D341Med (cell line): Measurements from ENCODE around the gene NINJ2.
"Not testable (repeated sequence)": the region's sequence is repeated elsewhere in the genome, so short reads cannot be mapped to it uniquely, and the experiment has no call there.

ENCODE experiments used
- DNase-seq: peaks from one replicate; pipeline ENCODE4 v3.0.0; 2012; ENCODE audit warnings: low spot score

The NINJ2 gene

DNA sequence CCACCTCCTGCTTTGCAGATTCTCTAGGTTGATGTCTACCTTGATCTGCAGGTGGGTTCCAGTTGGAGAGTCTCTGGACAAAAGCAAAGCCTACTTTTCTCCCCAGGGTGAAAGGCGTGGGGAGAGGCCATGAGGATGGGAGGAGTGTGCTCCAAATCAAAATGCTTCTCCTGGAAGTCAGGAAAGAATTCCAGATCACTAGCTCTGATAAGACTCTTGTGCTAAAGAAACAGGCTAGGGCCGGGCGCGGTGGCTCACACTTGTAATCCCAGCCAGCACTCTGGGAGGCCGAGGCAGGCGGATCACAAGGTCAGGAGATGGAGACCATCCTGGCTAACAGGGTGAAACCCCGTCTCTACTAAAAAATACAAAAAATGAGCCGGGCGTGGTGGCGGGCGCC is 21.9 kb downstream of the NINJ2 start:
- not testable (repeated sequence) for DNase-seq

GRCh38 chr12:640773-641172 is 22.5 kb downstream of the NINJ2 start:
- no peak for DNase-seq

DNA sequence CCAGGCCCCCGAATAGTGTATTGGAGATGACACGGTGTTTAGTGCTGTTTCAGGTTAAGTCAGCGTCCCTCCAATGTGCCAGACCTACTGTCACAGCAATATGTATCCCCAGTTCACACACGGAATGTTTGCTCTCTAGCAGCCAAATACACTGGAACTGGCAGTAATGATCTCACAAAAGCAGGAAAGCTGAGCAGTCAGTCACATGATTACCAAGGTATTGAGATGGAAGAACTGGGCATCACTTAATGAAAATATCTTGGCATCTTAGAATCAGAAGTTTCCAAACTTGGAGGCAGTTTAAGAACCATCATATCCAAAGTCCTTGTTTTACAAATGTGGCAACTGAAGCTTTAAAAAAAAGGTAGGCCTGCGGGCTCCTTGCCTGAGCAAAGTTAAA is 23.3 kb downstream of the NINJ2 start:
- DNase-seq: no peak

- no peak for DNase-seq
These were observed 23.7 kb downstream of the NINJ2 start for GRCh38 chr12:639566-639965.

- DNase-seq: no peak
These were observed 24.2 kb downstream of the NINJ2 start for GRCh38 chr12:638953-639557.

DNA sequence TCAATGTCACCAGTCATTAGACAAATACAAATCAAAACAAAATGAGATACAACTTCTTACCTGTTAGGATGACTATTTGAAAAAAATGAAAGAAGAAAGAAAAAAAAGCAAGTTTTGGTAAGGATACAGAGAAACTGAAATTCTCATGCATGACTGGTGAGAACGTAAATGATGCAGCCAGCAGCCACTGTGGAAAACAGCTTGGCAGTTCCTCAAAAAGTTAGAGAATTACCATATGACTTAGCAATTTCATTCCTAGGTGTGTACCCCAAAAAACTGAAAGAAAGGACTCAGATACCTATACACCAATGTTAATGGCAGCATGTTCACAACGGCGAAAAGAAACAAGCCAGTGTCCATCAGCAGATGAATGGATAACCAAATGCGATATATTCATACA is 26.6 kb downstream of the NINJ2 start:
- DNase-seq: no peak

GRCh38 chr12:633731-634130 is 29.5 kb downstream of the NINJ2 start:
- no peak for DNase-seq

DNA sequence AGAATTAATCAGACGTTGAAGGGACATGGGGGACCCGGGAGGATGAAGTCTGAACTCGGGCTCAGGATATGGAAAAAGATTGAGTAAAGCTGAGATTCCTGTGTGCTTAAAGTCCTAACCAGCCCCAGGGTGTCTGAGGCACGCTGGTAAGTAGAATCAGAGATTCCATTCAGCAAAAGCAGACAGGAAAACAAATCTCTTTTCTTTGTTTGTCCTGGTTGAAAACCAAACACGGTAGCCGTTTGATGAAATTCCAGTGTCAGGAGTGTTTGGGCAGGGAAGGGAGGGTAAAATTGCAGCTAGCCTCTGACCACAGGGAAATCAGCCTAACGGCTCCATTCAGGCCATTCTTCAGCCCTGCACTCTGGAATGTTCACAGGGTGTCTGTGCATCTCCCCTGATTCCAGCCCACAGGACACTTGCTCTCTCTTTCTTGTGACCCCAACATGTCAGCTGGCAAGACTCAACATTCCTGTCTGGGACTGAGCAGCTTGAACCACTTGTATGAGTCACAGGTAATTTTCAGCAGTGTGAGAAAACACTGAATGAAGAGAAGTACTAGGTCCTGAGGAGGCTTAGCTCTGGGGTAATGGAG is 31.0 kb downstream of the NINJ2 start:
- no peak for DNase-seq

GRCh38 chr12:630656-631632 is 32.3 kb downstream of the NINJ2 start:
- no peak for DNase-seq

DNA sequence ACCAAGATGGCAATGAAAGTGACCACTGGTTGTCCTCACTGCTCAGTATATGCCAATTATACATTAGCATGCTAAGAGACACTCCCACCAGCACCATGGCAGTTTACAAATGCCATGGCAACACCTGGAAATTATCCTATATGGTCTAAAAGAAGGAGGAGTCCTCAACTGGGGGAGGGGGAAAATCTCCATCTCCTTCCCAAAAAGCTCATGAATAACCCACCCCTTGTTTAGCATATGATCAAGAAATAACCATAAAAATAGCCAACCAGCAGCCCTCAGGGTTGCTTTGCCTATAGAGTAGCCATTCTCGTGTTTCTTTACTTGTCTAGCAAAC is 34.5 kb downstream of the NINJ2 start:
- not testable (repeated sequence) for DNase-seq

DNA sequence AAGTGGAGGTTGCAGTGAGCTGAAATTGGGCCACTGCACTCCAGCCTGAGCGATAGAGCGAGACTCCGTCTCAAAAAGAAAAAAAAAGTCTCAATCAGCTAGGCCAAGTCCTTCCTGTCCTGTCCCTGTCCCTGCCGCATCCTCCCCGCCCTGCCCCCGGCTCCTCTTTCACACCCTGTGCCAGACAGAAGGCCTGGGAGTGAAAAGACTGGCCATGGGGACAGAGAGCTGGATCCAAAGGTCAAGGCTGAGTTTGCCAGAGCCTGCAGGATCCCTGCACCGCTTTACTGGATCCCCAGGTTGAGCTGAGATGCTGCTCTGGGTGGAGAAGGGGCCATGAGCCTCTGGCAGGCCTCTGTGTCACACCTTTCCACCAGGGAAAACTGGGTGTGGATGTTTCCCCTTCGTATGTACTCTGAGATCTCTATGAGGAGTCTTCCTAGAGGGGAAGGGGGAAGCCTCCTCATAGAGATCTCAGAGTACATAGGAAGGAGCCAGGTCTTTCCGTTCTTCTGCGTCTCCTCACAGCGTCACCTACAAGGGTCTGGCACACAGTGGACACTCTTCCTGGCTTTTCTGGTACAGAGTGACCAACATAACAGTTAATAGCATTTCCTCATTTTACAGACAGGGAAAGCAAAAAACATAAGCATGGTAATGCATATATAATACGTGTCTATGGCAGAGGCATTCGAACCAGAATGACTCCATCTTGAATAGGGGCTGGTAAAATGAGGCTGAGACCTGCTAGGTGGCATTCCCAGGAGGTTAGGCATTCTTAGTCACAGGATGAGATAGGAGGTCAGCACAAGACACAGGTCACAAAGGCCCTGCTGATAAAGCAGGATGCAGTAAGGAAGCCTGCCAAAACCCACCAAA is 35.1 kb downstream of the NINJ2 start:
- DNase-seq: no peak

DNA sequence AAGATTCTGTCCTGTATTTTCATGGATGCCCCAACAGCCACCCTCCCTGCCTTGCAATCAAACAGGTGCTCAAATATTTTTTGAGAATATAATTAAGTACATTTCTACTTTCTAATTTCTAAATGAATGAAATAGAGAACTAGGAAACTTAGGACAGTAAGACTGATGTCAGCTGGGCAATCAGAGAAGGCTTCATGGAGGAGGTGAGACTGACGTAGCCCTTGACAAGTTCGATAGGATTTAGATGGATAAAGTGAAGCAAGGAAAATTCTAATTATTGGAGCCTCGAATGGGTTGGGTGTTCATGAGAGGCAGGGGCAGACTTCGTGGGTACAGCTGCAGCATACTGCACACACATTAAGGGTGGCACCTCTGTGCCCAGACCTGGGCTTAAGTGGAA is 36.0 kb downstream of the NINJ2 start:
- DNase-seq: no peak

DNA sequence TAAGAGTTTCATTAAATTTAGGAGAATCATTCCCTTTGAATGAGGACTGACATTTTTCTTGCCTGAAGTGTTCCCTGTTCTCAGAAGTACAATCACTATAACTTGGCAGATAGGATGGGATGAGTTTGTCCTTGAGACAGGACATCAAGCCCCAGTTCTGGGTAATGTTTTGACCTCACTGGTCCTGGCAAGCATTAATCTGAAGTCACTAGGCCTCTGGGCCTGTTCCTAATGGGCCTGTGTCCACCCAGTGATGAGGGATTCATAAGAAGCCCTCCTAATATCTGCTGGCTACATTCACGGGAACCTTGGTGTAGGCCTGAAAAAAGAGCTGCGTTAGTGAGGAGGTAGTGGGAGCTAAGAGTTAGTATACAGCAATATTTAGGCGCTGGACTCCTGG is 37.2 kb downstream of the NINJ2 start:
- no peak for DNase-seq

DNA sequence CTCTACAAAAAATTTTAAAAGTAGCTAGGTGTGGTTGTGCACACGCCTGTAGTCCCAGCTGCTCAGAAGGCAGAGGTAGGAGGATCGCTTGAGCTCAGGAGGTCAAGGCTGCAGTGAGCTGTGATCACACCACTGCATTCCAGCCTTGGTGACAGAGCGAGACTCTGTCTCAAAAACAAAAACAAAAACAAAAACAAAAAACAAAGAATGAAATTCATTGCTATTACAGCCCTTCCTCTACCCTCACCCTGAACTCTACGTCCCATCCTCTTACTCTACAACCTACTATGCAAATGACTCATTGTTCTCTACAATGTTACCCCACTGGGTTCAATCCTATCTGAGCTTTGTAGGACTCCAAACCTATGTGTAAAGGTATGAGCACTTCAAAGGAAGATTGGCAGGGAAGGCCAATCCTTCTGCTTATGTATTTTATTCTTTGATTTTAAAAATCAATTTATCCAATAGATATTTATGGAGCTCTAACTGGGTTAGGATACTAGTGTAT is 39.3 kb downstream of the NINJ2 start:
- DNase-seq: no peak

DNA sequence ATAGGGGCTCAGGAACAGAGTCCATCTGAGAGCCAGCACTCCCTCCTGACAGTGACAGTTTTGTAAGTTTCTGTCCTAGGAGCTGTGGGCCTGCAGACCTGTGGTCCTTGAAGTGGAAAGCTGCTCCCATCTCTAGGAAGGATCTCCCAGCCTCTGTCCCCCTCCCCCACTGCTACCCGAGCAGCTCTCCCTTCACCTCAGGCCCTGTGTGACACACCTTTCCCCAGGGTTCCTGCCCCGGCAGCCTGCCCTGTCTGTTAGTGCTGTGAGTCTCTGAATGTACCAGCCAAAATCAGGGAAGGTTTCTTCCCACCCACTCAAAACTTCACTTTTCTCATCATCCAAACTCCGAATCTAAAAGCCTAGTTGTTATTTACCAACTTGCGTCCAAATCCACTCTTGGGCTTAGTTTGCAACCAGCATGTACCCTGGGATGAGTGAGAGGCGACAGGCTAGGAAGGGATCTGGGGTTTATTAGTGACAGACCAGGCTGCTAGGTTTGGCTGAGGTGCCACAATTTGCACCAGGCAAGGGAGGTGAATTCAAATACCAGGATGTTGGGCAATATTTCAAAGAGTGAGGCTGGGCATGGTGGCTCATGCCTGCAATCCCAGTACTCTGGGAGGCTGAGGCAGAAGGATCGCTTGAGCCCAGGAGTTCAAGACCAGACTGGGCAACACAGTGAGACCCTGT is 39.9 kb downstream of the NINJ2 start:
- no peak for DNase-seq

GRCh38 chr12:622416-622815 is 40.8 kb downstream of the NINJ2 start:
- DNase-seq: no peak

DNA sequence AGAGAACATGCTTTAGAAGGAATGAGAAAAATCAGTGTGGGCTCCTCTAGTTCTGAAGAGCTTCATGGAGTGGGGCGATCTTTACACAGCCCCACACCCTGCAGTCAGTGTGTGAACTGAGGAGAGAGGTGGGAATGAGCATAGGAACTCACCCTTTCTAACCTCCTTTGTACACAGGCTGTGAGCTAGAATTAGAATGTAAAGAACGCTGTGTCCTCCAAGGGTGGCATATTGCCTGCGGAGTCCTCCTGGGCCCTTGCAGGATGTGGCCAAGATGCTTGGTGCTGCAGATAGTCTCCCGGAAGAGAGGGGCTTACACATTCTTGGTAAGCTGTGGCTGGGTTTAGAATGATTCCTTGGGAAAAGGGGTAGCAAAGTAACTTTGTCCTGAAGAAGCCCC is 43.9 kb downstream of the NINJ2 start:
- DNase-seq: no peak

GRCh38 chr12:618605-619004 is 44.6 kb downstream of the NINJ2 start:
- no peak for DNase-seq

DNA sequence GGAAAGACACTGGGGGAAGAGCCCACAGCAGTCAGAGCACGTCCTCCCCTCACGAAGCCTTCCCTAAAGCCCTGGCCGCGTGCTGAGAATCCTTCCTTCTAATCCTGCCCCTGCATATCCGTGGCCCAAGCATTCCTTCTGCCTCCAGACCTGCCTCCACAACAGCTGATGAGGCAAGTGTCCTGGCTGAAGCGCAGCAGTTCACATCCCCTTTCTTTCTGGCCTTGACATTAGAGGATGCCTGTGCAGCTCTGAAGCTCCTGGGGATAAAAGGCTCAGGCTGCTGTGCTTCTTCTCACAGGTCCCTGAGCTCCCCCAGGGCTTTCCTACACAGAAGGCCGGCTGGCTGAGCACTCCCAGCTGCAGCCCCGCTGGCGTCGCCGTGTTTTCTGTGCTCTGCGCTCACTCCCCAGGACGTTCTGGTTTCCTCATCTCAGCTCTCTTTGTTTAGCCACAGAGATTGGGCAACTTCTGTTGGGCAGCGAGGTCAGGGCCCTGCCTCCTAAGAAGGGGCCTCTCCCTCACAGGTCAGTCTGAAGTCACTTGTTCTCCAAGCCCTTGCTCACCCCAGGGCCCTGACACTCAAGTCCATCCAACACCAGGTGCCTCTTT is 45.8 kb downstream of the NINJ2 start:
- DNase-seq: peak; percentile 67

DNA sequence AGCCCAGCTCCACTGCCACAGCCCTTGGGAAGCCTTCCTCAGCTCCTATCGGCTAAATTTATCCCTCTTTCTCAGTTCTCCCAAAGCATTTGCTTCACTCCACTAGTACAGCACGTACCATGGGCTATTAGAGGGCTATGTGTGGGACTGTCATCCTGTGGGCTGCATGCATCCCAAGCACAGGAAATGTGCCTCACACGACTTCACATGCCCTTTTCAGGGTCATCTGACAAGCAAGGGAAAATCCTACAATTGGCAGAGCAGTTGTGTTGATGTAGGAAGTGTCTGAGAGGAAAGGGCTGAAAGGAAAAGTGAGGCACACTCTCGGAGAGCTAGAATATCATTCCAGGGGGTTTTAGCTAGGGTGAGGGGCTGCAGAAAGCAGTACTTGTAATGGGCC is 47.6 kb downstream of the NINJ2 start:
- DNase-seq: no peak

DNA sequence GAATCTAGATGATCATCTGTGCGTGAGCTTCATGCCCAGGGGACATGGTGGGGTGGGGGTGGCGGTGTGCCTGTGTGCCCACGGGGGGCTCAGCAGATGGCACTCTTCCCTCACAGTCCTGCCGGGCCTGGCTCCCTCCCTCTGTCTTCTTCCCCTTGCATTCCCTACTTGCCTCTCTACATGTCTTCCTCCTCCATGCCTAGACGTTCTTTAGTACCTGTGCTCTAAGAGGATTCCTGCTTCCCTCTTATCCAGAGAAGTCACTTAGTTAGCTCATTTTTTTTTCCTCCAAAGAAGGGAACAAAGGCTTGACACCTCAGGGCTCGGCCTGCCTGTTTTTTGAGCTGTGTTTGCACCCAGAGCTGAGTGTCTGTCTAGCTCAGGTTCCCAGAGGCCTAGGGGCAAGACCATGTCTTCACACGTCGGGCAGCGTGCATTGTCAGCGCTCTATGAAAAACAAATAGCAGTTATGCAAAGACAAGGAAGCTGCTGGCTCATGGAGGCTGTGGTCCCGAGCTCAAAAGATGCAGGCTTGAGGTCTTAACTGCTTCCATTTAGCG is 48.8 kb downstream of the NINJ2 start:
- peak; percentile 81 for DNase-seq
